Left ventricle myocardium inferior (tissue), 1 donor: ENCODE measurements around the gene MOB4. TPM values are rescaled to one million over a fixed set of nuclear protein-coding genes. Genes with fewer than 3 reads are reported as not detected.

Experiments
- DNase-seq: peaks from one replicate; pipeline ENCODE4 v3.0.0-alpha.2; 2020
- H3K27ac ChIP-seq: fragments of 200-600 bp; replicated peaks from 2 replicates; pipeline ENCODE4 v1.8.0; 2021
- H3K27me3 ChIP-seq: fragments of 200-600 bp; 2 replicates; pipeline ENCODE4 v1.8.0; 2021; ENCODE audit warnings: low read depth
- H3K36me3 ChIP-seq: fragments of 200-600 bp; 2 replicates; pipeline ENCODE4 v1.8.0; 2021
- H3K4me1 ChIP-seq: fragments of 200-600 bp; 2 replicates; pipeline ENCODE4 v1.8.0; 2021
- H3K4me3 ChIP-seq: fragments of 200-600 bp; 2 replicates; pipeline ENCODE4 v1.8.0; 2021; ENCODE audit warnings: mild to moderate bottlenecking, moderate library complexity
- H3K9me3 ChIP-seq: fragments of 200-600 bp; replicated peaks from 2 replicates; pipeline ENCODE4 v1.8.0; 2021
- intact Hi-C: fragments of 100-400 bp; cut with micrococcal nuclease; formaldehyde crosslinking; loops from one replicate; pipeline ENCODE4 v1.11.0; 2022
- total RNA-seq: library from RNA; stranded (reverse); fragmentation: NEBNext Ultra II Directional; extraction: Animal tissue kit (Norgen Biotek cat#: 25700); gene quantifications from one replicate; pipeline ENCODE4 v1.2.1, GENCODE V29; 2021
- TF ChIP-seq, protein P1 (sequence below): fragments of 200-600 bp; IDR thresholded peaks from 2 replicates; pipeline ENCODE4 v1.8.0; 2021; ENCODE audit warnings: antibody characterized with exemption, mild to moderate bottlenecking, borderline replicate concordance
- donor health status: DM: no; HTN: yes; CAD: no; lungs with severe emphysema.

Gene MOB4
- total RNA-seq, 1 donor from 2014 or later: 35.7 TPM

DNA sequence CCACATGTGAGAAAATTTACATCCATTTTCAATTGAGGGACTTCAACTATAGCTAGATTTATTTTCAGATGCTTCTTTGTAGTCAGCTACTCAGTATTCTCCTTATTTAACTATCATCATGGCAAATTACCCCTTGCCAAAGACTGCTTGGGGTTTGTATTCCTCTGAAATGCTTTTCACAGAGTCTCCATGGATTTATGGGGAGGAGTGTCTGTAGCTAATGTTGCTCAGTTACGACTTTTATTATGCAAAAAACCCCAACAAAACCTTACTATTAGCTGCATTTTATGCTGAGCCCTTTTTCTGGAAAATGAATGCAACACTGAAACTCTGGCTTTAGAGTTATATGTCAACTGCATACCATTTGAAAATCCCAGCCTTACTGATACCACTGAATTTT, 80.9 kb downstream of the MOB4 start:
- no peak overlapping the region for H3K4me3 ChIP-seq
- intact Hi-C loops: no loop called here
- no peak for DNase-seq
- H3K4me1 ChIP-seq: peaks cover 1% of the 10 kb centered on the region
- H3K27ac ChIP-seq: no peak overlapping the region
- H3K36me3 ChIP-seq: peaks cover 10% of the 10 kb centered on the region
- no peaks in the 10 kb centered on the region for H3K9me3 ChIP-seq
- TF ChIP-seq, protein P1, sequence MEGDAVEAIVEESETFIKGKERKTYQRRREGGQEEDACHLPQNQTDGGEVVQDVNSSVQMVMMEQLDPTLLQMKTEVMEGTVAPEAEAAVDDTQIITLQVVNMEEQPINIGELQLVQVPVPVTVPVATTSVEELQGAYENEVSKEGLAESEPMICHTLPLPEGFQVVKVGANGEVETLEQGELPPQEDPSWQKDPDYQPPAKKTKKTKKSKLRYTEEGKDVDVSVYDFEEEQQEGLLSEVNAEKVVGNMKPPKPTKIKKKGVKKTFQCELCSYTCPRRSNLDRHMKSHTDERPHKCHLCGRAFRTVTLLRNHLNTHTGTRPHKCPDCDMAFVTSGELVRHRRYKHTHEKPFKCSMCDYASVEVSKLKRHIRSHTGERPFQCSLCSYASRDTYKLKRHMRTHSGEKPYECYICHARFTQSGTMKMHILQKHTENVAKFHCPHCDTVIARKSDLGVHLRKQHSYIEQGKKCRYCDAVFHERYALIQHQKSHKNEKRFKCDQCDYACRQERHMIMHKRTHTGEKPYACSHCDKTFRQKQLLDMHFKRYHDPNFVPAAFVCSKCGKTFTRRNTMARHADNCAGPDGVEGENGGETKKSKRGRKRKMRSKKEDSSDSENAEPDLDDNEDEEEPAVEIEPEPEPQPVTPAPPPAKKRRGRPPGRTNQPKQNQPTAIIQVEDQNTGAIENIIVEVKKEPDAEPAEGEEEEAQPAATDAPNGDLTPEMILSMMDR: no peak
- H3K27me3 ChIP-seq: no peaks in the 10 kb centered on the region

- H3K4me1 ChIP-seq: no peaks in the 10 kb centered on the region
- H3K27me3 ChIP-seq: no peaks in the 10 kb centered on the region
- intact Hi-C loops: no loop called here
- no peak for DNase-seq
- no peak overlapping the region for H3K4me3 ChIP-seq
- no peaks in the 10 kb centered on the region for H3K9me3 ChIP-seq
- H3K27ac ChIP-seq: no peak overlapping the region
- TF ChIP-seq, protein P1: no peak
- peaks cover 10% of the 10 kb centered on the region for H3K36me3 ChIP-seq
These were observed 81.3 kb downstream of the MOB4 start for GRCh38 chr2:197597166-197597565.

GRCh38 chr2:197598450-197598849, 82.6 kb downstream of the MOB4 start:
- DNase-seq: no peak
- Histone ChIP-seq H3K4me3 (no peak overlapping the region), H3K9me3 (no peaks in the 10 kb centered on the region), H3K27me3 (no peaks in the 10 kb centered on the region), H3K27ac (no peak overlapping the region), H3K36me3 (peaks cover 10% of the 10 kb centered on the region), H3K4me1 (no peaks in the 10 kb centered on the region)
- intact Hi-C loops: no loop called here
- TF ChIP-seq, protein P1: no peak

DNA sequence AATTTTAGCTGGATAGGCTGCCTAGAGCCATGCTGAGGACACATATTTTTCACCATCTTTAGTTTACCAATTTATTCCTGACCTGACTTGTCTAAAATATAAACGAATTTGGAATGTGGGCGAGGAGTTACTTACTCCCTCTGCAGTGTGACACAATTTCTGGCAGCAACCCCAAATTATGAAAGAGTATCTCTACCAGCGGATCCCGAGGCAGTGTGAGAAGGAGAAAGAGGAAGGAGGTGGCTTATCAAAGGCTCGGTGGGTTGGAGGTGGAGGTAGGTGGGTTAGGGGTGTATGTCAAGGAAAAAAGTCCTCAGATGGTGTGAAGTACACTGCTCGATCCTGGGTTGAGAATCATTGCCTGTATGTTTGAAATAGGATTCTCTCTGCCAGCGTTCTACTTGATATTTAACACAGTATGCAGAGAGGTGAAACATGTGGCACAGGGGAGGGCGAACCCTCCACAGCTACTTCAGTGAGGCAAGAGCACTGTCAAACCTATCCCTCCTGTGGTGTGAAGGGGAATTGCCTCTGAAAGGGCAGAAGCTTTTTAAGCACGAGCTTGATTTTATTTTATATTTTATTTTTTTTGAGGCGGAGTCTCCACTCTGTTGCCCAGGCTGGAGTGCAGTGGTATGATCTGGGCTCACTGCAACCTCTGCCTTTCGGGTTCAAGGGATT, 83.6 kb downstream of the MOB4 start:
- no peak for DNase-seq
- H3K4me3 ChIP-seq: no peak overlapping the region
- H3K36me3 ChIP-seq: peaks cover 10% of the 10 kb centered on the region
- H3K9me3 ChIP-seq: no peaks in the 10 kb centered on the region
- no peaks in the 10 kb centered on the region for H3K4me1 ChIP-seq
- intact Hi-C loops: no loop called here
- H3K27me3 ChIP-seq: no peaks in the 10 kb centered on the region
- H3K27ac ChIP-seq: peak overlapping the region; percentile 3
- TF ChIP-seq, protein P1: peak; percentile 45

GRCh38 chr2:197600306-197600705, 84.4 kb downstream of the MOB4 start:
- Histone ChIP-seq H3K27ac (no peak overlapping the region), H3K36me3 (peaks cover 8% of the 10 kb centered on the region), H3K9me3 (peaks cover under 1% of the 10 kb centered on the region), H3K27me3 (no peaks in the 10 kb centered on the region), H3K4me3 (no peak overlapping the region), H3K4me1 (no peaks in the 10 kb centered on the region)
- DNase-seq: no peak
- TF ChIP-seq, protein P1: no peak
- intact Hi-C loops: no loop called here
